IPS-18c (cell line): ENCODE measurements around the gene NUMB.

ENCODE experiments used
- H3K4me3 ChIP-seq: 2 replicates; pipeline ENCODE4 v1.7.0; 2013; ENCODE audit warnings: low read depth, mild to moderate bottlenecking, low read length, moderate library complexity; ENCODE audit not compliant: insufficient read depth
- H3K9me3 ChIP-seq: one replicate; pipeline ENCODE4 v1.6.1; 2013; ENCODE audit warnings: mild to moderate bottlenecking, low read length, moderate library complexity; ENCODE audit not compliant: control insufficient read depth, insufficient read depth

Gene NUMB

DNA sequence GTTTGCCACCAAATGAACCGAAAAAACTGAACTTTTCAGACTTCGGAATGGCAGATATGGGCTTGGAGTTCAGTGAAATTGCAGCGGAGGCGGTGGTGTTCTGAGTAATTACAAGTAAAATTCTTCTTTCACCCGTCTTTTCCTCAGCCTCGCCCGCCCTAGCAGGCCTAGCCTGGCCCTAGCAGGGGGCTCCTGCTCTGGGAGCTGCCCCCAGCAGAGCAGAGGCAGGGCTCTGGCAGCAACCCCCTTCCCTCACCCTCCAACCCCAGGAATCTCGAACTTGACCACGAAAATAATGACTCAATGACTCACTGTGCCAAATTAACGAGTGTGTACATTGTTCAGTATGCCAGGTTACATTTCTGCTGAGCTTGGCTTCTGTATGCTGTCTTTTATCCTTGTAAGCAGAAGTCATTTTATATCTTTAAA, 219.9 kb downstream of the NUMB start:
- Histone ChIP-seq H3K4me3 (peak overlapping the region; percentile 70), H3K9me3 (no peaks in the 10 kb centered on the region)

DNA sequence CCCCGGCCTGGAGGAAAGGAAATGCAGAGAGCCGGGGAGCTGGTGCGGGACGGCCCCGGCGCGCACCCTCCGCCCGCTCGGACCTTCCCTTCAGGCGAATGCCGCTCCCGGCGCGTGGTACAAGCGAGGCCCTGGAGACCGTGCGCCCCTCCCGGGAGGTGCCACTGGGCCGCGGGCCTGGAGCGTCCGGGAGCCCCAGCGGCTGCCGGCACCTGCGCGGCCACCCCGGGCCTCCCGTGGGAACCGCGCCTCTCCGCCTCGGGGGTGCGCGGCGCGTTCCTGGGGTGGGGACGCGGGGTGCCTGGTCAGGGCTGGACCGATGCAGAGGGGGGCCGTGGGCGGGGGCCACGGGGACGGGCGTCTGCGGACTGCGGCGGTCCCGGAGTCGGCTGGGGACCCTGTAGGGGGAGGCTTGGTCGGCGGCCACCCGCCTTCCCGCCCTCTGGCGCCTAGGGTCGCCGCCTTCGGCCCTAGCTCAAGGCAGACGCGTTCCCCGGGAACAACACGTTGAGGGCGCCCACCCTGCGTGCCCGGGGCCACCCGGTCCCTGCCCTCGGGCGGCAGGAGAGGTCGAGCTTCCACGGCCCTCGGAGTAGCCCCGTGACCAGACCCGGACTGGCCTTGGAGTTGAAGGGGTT, 220.4 kb downstream of the NUMB start:
- no peaks in the 10 kb centered on the region for H3K9me3 ChIP-seq

DNA sequence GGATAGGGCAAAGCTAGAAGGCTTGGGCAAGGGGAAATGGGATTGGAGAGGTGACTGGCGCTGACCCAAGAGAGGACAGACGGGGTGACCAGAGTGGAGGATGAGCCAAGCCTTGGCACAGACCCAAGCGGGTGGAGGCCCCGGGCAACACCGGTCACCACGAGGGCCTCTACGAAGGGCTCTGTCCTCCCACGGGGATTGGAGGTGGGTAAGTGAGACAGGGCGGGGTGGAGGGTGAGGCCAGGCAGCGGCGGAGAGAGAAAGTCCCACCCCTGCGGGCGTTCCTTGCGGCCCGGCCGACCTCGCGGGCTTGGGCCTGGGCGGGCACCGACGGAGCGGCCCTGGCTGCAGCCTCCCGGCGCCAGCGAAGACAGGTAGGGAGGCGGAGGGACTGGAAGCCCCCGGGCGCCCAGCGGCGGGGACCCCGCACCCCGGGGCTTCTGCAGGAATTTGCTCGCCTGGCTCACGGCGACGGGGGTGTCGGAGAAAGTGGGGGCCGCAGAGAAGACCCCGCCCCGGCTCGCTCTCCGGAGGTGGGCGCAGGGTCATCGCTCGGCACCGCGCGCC, 221.0 kb downstream of the NUMB start, which contains the start of gene PAPLN:
Gene PAPLN, plus strand, starts transcription at position 288 of the 567 bp plus-strand sequence. CDS start 2,273 bp downstream, outside the sequence.
- no peaks in the 10 kb centered on the region for H3K9me3 ChIP-seq
- H3K4me3 ChIP-seq, result peak within 1 kb of the TSS; percentile 70

More for the DNA sequence above, 220.4 kb downstream of the NUMB start:
- peak overlapping the region; percentile 70 for H3K4me3 ChIP-seq

DNA sequence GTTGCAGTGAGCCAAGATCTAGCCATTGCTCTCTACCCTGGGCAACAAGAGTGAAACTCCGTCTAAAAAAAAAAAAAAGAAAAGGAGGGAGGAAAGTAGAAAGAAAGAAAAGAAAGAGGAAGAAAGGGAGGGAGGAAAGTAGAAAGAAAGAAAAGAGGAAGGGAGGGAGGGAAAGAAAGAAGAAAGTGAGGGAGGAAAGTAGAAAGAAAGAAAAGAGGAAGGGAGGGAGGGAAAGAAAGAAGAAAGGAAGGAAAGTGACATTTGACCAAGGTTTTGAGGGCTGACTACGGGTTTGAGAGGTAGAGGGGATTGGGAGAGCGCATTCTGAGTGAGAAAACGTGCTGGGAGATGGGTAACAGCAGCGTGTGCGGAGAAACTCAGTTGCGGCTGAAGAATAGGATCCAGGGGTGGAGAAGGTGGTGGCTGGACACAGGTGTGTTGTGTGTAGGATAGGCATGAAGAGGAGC, 221.6 kb downstream of the NUMB start:
- Histone ChIP-seq H3K4me3 (peak overlapping the region; percentile 70; the same call in 1 of the 2 replicates), H3K9me3 (no peaks in the 10 kb centered on the region)

DNA sequence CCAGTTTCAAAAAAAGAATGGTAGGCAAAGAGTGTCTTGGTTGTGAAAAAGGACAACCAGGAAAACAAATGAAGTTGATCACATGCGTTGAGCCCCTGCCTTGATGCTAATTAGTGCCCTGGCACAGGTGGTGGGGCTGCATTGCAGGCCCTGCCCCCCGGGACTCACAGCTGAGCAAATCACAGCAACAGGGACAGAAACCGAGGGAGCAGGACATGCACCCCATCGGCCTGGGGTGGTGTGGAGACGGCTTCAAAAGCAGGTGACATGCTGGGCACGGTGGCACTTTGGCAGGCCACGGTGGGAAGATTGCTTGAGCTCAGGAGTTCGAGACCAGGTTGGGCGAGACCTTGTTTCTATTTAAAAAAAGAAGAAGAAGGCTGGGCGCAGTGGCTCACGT, 222.2 kb downstream of the NUMB start:
- peak overlapping the region; percentile 16; the same call in 1 of the 2 replicates for H3K4me3 ChIP-seq
- H3K9me3 ChIP-seq, result no peaks in the 10 kb centered on the region

DNA sequence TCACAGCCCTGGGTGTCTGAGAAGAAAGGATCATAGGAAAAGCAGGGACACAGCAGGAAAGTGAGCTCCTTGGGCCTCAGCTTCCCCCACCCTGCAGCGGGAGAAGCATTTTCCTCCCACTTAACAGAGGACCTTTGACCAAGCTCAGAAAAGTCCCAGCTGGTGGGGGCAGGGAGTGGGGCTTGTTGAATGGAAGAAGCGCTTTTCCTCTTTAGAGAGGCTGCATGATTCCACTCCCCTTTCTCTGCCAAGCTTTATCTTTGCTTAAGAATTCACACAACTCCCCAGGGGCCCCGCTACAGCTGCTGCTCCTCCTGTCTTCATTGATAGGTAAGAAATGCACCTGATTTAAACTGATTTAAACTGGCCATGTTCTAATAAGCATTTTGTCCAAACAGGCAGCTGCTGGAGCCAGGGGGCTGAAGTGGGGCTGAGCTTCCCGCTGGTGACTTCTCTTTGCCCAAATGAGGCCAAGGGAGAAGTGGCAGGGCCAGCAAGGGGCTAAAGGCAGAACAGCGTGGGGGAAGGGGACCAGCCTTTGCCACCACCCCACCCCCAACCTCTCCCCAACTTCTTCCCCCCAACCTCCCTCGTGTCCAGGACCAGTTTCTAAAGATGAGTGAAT, 222.7 kb downstream of the NUMB start:
- Histone ChIP-seq H3K4me3 (peak overlapping the region; percentile 16; the same call in 1 of the 2 replicates), H3K9me3 (no peaks in the 10 kb centered on the region)

DNA sequence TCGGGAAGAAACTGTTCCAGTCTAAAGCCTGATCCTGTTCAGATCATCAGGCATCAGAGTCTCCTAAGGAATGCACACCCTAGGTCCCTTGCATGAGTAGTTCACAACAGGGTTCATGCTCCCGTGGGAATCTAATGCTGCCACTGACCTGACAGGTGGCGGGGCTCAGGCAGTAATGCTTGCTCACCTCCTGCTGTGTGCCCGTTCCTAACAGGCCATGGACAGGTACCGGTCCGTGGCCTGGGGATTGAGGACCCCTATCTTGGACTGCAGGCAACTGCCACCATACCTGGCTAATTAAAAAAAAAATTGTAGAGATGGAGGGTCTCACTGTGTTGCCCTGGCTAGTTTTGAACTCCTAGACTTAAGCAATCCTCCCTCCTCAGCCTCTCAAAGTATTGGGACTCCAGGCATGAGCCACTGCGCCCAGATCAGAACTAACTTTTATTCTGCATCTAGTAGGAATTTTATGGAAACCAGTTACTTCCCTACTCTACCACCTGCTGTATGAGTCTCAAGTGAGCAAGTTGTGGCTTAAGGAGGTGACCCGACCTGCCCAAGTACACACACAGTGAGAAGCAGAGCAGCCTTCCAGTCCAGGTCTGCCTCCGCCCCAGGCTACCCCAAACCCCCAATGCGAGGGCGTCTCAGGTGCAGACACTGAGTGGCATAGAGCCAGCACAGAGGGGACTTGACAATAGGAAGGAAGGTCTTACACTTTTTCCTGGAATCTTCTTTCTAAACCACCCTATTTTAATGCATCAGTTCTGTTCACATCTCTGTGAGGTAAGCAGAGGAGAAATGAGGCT, 223.6 kb downstream of the NUMB start:
- Histone ChIP-seq H3K9me3 (no peaks in the 10 kb centered on the region), H3K4me3 (no peak overlapping the region; the same call in 1 of the 2 replicates)

DNA sequence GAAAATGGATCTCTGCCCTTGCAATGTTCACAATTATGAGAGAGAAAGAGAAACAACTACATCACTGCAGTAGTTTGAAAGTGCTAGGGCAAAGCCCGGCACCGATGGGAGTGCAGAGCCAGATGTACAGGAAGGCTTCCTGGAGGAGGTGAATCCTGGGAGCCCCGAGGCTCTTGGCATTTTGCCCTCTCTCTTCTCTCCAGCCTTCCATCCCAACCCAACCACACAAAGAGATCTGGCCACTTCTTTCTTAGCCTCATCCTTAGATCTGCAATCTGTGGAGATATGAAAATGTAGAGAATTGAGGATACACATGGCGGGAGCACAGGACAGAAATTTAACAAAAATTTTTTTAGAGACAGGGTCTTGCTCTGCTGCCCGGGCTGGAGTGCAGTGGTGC, 224.3 kb downstream of the NUMB start:
- no peak overlapping the region for H3K4me3 ChIP-seq
- H3K9me3 ChIP-seq, result no peaks in the 10 kb centered on the region

DNA sequence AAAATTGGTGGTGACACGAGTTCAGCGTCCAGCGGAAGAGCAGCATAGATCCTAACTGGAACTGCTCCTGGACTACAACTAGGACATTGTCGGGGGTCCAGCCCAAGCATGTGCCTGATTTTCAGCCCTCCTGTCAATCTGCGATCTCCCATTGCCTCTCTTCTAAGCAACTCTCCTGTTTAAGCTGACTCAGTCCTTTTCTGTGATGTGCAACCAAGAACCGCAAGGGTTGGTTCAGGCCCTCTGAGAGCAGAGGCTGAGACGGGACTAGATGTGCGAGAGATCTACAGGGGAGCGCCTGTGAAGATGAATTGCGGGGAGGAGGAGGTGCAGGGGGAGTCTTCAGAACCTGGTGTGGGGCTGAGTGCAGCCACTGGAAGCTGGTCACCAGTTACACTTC, 224.8 kb downstream of the NUMB start:
- no peaks in the 10 kb centered on the region for H3K9me3 ChIP-seq
- no peak overlapping the region for H3K4me3 ChIP-seq

DNA sequence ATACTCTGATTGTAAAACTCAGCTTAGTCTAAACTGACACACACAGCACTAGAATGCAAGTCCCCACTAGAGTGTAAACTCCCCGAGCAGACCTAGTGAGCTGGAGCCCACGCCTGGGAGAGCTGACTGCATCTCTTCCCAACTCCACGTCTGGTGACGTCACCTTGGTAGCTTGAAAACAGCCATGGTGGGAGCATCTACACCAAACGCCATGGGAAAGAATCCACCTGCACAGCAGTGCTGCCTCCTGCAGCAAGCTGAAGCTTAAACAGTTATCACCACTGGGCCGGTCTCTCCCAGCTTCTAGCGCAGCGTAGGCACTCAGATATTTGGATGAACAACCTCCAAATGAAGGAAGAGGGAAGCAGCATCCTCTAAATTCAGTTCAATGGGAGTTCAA, 225.4 kb downstream of the NUMB start:
- Histone ChIP-seq H3K9me3 (no peaks in the 10 kb centered on the region), H3K4me3 (no peak overlapping the region)

DNA sequence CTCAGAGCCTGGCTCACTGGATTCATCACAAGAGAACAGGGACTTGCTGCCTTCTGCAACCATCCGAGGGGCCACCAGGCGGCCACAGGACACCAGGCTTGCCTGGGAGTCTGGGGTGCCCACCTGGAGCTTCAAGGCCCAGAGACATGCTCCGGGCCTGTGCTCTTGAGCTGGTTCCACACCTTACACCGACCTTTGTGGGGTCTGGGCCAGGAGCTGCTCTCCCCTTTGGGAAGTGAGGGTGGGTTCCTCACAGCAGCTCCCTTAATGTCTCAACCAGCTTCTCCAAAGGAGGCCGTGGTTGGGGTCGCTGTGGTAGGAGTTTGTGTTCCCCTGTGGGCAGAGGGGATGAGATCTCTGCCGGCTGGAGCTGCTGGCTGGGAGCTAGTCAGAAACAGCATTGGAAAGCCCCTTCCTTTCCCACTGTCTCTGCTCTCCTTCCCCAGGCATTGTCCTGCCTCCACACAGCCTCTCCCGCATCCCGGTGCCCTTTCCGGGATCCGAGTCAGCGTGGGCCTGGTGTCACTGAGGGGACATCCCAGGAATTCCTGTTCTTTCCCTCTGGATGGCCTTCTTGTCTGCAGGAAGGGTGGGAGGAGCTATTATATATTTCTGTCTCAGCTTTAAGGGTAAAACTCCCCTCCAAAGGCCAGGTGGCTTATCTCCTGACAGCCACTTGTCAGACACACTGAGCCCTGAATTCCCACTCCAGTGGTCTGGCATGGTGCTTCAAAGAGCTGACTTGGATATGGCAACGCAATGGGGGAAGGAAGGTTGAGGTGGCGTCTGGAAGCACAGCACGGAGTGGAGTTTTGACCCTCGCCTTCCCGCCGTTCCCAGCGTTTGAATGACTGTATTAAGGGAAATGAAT, 226.1 kb downstream of the NUMB start:
- H3K4me3 ChIP-seq, result no peak overlapping the region
- no peaks in the 10 kb centered on the region for H3K9me3 ChIP-seq

DNA sequence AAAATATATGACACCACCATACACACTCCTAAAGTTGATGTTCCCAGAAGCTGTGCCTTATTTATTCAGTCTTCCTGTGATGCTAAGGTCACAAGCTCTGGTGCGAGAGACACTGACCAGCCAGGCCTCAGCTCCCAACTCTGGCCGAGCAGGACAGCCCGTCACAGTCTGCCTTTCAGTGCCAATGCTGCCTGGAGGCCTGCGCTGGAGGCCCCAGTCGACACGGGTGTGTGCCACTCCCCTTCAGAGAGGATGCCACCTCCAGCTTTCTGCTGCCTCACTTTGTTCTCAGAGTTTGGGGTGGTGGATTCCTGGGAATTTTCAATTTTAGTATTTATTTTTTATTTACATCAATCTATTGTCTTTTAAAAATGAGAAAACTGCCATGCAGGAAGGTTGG, 228.3 kb downstream of the NUMB start:
- Histone ChIP-seq H3K9me3 (no peaks in the 10 kb centered on the region), H3K4me3 (no peak overlapping the region)

DNA sequence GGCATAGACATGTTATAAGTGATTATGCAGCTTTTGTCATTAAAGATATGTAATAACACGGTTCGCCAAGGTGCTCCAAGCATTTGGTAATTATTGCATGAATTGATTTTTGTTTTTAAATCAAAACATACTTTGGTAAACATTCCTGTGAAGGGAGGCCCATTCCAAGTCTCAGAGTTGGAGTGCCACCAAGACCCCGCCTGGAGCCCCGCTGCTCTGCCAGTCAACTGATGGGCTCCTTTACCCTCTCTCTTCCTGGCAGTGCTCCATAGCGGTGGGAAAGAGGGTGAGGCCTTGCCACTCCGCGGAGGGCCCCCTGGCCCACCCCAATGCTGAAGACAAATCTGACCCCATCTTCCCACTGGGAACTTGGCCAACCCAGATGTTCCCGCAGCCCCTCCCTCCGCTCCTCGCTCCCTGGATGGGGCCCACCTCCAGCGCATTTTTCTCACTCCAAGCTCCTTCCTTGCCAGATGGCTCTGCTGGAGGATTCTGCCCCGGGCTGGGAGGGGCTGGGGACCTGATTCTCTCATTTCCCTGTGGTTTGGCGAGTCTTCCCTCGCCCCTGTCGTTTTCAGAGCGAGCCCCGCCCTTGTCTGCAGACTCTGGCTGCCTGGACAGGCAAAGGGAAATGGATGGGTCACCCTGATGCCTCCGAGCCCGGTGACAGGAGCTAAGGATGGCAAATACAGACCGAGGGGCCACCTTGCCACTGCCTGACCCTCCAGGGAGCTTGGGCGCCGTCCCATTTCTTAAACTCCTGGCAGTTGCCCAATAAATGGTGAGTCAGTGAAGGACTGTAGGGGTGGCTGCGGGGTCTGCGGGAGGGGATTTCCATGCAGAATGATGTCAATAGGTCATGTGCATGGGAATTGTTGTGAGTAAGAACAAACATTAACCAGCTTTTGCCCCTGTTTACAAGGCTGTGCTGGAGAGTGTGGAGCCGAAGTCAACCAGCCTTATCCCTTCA, 230.2 kb downstream of the NUMB start:
- H3K9me3 ChIP-seq, result no peaks in the 10 kb centered on the region

DNA sequence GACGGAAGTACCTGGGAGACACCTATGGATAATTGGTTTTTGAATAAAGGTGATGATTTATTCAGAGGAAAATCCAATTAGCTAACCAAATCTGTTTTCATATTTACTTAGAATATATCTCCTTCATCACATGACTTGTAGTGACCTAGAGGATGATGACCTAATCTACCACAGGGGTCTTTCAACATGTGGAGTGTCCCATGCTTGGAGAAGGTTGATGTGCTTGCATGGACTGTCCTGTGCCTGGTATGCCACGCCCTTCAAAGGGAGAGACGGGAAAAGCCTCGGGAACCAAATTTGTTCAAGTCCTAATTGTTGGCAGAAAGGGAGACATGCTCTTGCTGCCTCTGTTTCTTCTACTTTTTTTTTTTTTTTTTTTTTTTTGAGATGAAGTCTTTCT, 232.8 kb downstream of the NUMB start:
- Histone ChIP-seq H3K9me3 (no peaks in the 10 kb centered on the region), H3K4me3 (no peak overlapping the region)

More for the DNA sequence above, 230.2 kb downstream of the NUMB start:
- H3K4me3 ChIP-seq, result no peak overlapping the region
